MM.1S (cell line): ENCODE data around the gene TLR7.

Experiments
- EZH2 ChIP-seq: fragments of 300-600 bp; sonication (generic); optimal IDR thresholded peaks from 2 replicates; pipeline ENCODE3; 2017; ENCODE audit warnings: low read depth, mild to moderate bottlenecking, antibody characterized with exemption, low read length, mixed read lengths
- TF ChIP-seq, protein P1 (sequence below): fragments of 300-600 bp; sonication (generic); IDR thresholded peaks from 2 replicates; pipeline ENCODE4 v1.5.1; 2016; ENCODE audit warnings: antibody characterized with exemption, low read length, mixed read lengths

DNA sequence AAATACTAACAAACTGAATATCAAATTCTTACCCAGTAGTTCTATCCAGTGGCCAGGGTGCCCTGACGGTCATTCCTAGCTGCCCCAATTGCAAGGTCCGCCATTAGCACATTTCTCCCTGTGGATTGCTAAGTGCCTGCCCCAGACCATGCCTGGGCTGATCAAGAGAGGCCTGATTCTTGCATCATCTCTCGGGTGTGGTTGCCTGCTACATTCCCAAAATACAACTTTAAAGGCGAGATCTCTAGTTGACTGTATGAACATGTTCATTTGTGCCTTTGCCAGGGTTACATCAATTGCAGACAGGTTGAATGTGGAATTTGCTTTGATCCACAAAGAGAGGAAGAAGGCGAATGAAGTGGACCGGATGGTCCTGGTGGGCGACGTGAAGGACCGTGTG lies 47.6 kb upstream of the TLR7 start:
- TF ChIP-seq, protein P1, sequence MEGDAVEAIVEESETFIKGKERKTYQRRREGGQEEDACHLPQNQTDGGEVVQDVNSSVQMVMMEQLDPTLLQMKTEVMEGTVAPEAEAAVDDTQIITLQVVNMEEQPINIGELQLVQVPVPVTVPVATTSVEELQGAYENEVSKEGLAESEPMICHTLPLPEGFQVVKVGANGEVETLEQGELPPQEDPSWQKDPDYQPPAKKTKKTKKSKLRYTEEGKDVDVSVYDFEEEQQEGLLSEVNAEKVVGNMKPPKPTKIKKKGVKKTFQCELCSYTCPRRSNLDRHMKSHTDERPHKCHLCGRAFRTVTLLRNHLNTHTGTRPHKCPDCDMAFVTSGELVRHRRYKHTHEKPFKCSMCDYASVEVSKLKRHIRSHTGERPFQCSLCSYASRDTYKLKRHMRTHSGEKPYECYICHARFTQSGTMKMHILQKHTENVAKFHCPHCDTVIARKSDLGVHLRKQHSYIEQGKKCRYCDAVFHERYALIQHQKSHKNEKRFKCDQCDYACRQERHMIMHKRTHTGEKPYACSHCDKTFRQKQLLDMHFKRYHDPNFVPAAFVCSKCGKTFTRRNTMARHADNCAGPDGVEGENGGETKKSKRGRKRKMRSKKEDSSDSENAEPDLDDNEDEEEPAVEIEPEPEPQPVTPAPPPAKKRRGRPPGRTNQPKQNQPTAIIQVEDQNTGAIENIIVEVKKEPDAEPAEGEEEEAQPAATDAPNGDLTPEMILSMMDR, result no peak
- TF ChIP-seq EZH2, result no peak
